ENCODE data around the gene OR2F1. TPM values are rescaled to one million over a fixed set of nuclear protein-coding genes. Genes with fewer than 3 reads are reported as not detected.

Gene OR2F1
- not detected for polyA plus RNA-seq (2013, experiment 1 of 2)
- polyA plus RNA-seq (2013, experiment 2 of 2), result not detected

GRCh38 chr7:143954544-143954943, at the start of gene OR2F1:
Gene OR2F1 (plus strand): TSS chr7:143954844. CDS start chr7:143959971, 5,127 bp downstream.
- no CpG with 5 or more reads among the region's 3 CpGs for WGBS, 2 experiments (ENCODE audit: insufficient coverage in 2 of 2)
- H3K4me3 ChIP-seq (ENCODE audit: extremely low read depth, insufficient read depth, low read length, poor library complexity, severe bottlenecking), result no peak within 1 kb of the TSS
- no peaks in the 10 kb centered on the region for H3K9me3 ChIP-seq (ENCODE audit: control insufficient read depth, low read length)
- no peaks in the 10 kb centered on the region for H3K36me3 ChIP-seq (ENCODE audit: control insufficient read depth, insufficient read depth, low read length)
- H3K27ac ChIP-seq (ENCODE audit: low read depth, low read length, severe bottlenecking), result no peak within 1 kb of the TSS
- H3K4me1 ChIP-seq (ENCODE audit: control insufficient read depth, insufficient read depth, low read length, poor library complexity, severe bottlenecking), result no peaks in the 10 kb centered on the region

GRCh38 chr7:143905509-143905908, 49.1 kb upstream of the OR2F1 start:
- Histone ChIP-seq H3K36me3 (ENCODE audit: control insufficient read depth, insufficient read depth, low read length) (no peaks in the 10 kb centered on the region), H3K9me3 (ENCODE audit: control insufficient read depth, low read length) (no peaks in the 10 kb centered on the region), H3K4me1 (ENCODE audit: control insufficient read depth, insufficient read depth, low read length, poor library complexity, severe bottlenecking) (peaks cover 7% of the 10 kb centered on the region), H3K4me3 (ENCODE audit: extremely low read depth, insufficient read depth, low read length, poor library complexity, severe bottlenecking) (no peak overlapping the region), H3K27ac (ENCODE audit: low read depth, low read length, severe bottlenecking) (no peak overlapping the region)
- WGBS, 2 experiments (ENCODE audit: insufficient coverage in 2 of 2), result 86 to 100% methylated on average over 1 of the region's 1 CpG

- no peaks in the 10 kb centered on the region for H3K9me3 ChIP-seq (ENCODE audit: control insufficient read depth, low read length)
- no peaks in the 10 kb centered on the region for H3K36me3 ChIP-seq (ENCODE audit: control insufficient read depth, insufficient read depth, low read length)
- H3K4me1 ChIP-seq (ENCODE audit: control insufficient read depth, insufficient read depth, low read length, poor library complexity, severe bottlenecking), result peaks cover 7% of the 10 kb centered on the region
- H3K4me3 ChIP-seq (ENCODE audit: extremely low read depth, insufficient read depth, low read length, poor library complexity, severe bottlenecking), result no peak overlapping the region
- 90 to 93% methylated on average over 7 to 9 of the region's 9 CpGs for WGBS, 2 experiments (ENCODE audit: insufficient coverage in 2 of 2)
- no peak overlapping the region for H3K27ac ChIP-seq (ENCODE audit: low read depth, low read length, severe bottlenecking)
These were observed 48.5 kb upstream of the OR2F1 start for GRCh38 chr7:143906151-143906550.

- Histone ChIP-seq H3K4me3 (ENCODE audit: extremely low read depth, insufficient read depth, low read length, poor library complexity, severe bottlenecking) (no peak overlapping the region), H3K4me1 (ENCODE audit: control insufficient read depth, insufficient read depth, low read length, poor library complexity, severe bottlenecking) (peaks cover 7% of the 10 kb centered on the region), H3K27ac (ENCODE audit: low read depth, low read length, severe bottlenecking) (no peak overlapping the region), H3K9me3 (ENCODE audit: control insufficient read depth, low read length) (no peaks in the 10 kb centered on the region), H3K36me3 (ENCODE audit: control insufficient read depth, insufficient read depth, low read length) (no peaks in the 10 kb centered on the region)
- WGBS, 2 experiments (ENCODE audit: insufficient coverage in 2 of 2), result 56 to 67% methylated on average over 5 of the region's 5 CpGs
These were observed 47.7 kb upstream of the OR2F1 start for GRCh38 chr7:143906895-143907294.

- no peak overlapping the region for H3K4me3 ChIP-seq (ENCODE audit: extremely low read depth, insufficient read depth, low read length, poor library complexity, severe bottlenecking)
- H3K9me3 ChIP-seq (ENCODE audit: control insufficient read depth, low read length), result no peaks in the 10 kb centered on the region
- WGBS, 2 experiments (ENCODE audit: insufficient coverage in 2 of 2), result no CpG with 5 or more reads among the region's 5 CpGs
- peaks cover 4% of the 10 kb centered on the region for H3K4me1 ChIP-seq (ENCODE audit: control insufficient read depth, insufficient read depth, low read length, poor library complexity, severe bottlenecking)
- H3K36me3 ChIP-seq (ENCODE audit: control insufficient read depth, insufficient read depth, low read length), result no peaks in the 10 kb centered on the region
- H3K27ac ChIP-seq (ENCODE audit: low read depth, low read length, severe bottlenecking), result no peak overlapping the region
These were observed 46.5 kb upstream of the OR2F1 start for GRCh38 chr7:143908120-143908519.

GRCh38 chr7:143909863-143910262, 44.8 kb upstream of the OR2F1 start:
- Histone ChIP-seq H3K4me3 (ENCODE audit: extremely low read depth, insufficient read depth, low read length, poor library complexity, severe bottlenecking) (no peak overlapping the region), H3K4me1 (ENCODE audit: control insufficient read depth, insufficient read depth, low read length, poor library complexity, severe bottlenecking) (peaks cover 4% of the 10 kb centered on the region), H3K9me3 (ENCODE audit: control insufficient read depth, low read length) (no peaks in the 10 kb centered on the region), H3K36me3 (ENCODE audit: control insufficient read depth, insufficient read depth, low read length) (no peaks in the 10 kb centered on the region), H3K27ac (ENCODE audit: low read depth, low read length, severe bottlenecking) (no peak overlapping the region)
- 78 to 100% methylated on average over 1 to 3 of the region's 3 CpGs for WGBS, 2 experiments (ENCODE audit: insufficient coverage in 2 of 2)

GRCh38 chr7:143910473-143911248, 44.0 kb upstream of the OR2F1 start:
- Histone ChIP-seq H3K4me1 (ENCODE audit: control insufficient read depth, insufficient read depth, low read length, poor library complexity, severe bottlenecking) (no peaks in the 10 kb centered on the region), H3K9me3 (ENCODE audit: control insufficient read depth, low read length) (no peaks in the 10 kb centered on the region), H3K36me3 (ENCODE audit: control insufficient read depth, insufficient read depth, low read length) (no peaks in the 10 kb centered on the region), H3K27ac (ENCODE audit: low read depth, low read length, severe bottlenecking) (no peak overlapping the region), H3K4me3 (ENCODE audit: extremely low read depth, insufficient read depth, low read length, poor library complexity, severe bottlenecking) (no peak overlapping the region)
- 100% methylated on average over 1 of the region's 3 CpGs; no CpG with 5 or more reads in 1 of the 2 experiments for WGBS, 2 experiments (ENCODE audit: insufficient coverage in 2 of 2)

- Histone ChIP-seq H3K36me3 (ENCODE audit: control insufficient read depth, insufficient read depth, low read length) (no peaks in the 10 kb centered on the region), H3K9me3 (ENCODE audit: control insufficient read depth, low read length) (no peaks in the 10 kb centered on the region), H3K4me1 (ENCODE audit: control insufficient read depth, insufficient read depth, low read length, poor library complexity, severe bottlenecking) (no peaks in the 10 kb centered on the region), H3K4me3 (ENCODE audit: extremely low read depth, insufficient read depth, low read length, poor library complexity, severe bottlenecking) (no peak overlapping the region), H3K27ac (ENCODE audit: low read depth, low read length, severe bottlenecking) (no peak overlapping the region)
- 80 to 83% methylated on average over 1 of the region's 3 CpGs for WGBS, 2 experiments (ENCODE audit: insufficient coverage in 2 of 2)
These were observed 40.6 kb upstream of the OR2F1 start for GRCh38 chr7:143913945-143914615.

- Histone ChIP-seq H3K36me3 (ENCODE audit: control insufficient read depth, insufficient read depth, low read length) (no peaks in the 10 kb centered on the region), H3K4me3 (ENCODE audit: extremely low read depth, insufficient read depth, low read length, poor library complexity, severe bottlenecking) (no peak overlapping the region), H3K27ac (ENCODE audit: low read depth, low read length, severe bottlenecking) (no peak overlapping the region), H3K4me1 (ENCODE audit: control insufficient read depth, insufficient read depth, low read length, poor library complexity, severe bottlenecking) (no peaks in the 10 kb centered on the region), H3K9me3 (ENCODE audit: control insufficient read depth, low read length) (no peaks in the 10 kb centered on the region)
- WGBS, 2 experiments (ENCODE audit: insufficient coverage in 2 of 2), result 83% methylated on average over 5 to 6 of the region's 7 CpGs
These were observed 39.5 kb upstream of the OR2F1 start for GRCh38 chr7:143914938-143915652.

GRCh38 chr7:143924851-143925250, 29.8 kb upstream of the OR2F1 start:
- Histone ChIP-seq H3K4me1 (ENCODE audit: control insufficient read depth, insufficient read depth, low read length, poor library complexity, severe bottlenecking) (no peaks in the 10 kb centered on the region), H3K36me3 (ENCODE audit: control insufficient read depth, insufficient read depth, low read length) (no peaks in the 10 kb centered on the region), H3K27ac (ENCODE audit: low read depth, low read length, severe bottlenecking) (no peak overlapping the region), H3K4me3 (ENCODE audit: extremely low read depth, insufficient read depth, low read length, poor library complexity, severe bottlenecking) (no peak overlapping the region), H3K9me3 (ENCODE audit: control insufficient read depth, low read length) (no peaks in the 10 kb centered on the region)
- WGBS, 2 experiments (ENCODE audit: insufficient coverage in 2 of 2), result 57% methylated on average over 1 of the region's 1 CpG; no CpG with 5 or more reads in 1 of the 2 experiments

Measured in mesodermal cell (in vitro differentiated cells).